Superior temporal gyrus (tissue), 1 donor: Measurements from ENCODE around the gene LPAR1.

Experiments used
- DNase-seq: peaks from one replicate; pipeline ENCODE4 v3.0.0-alpha.2; 2016; ENCODE audit errors: extremely low spot score

Gene LPAR1

GRCh38 chr9:110921705-110922104 is 116.6 kb downstream of the LPAR1 start:
- no peak for DNase-seq

DNA sequence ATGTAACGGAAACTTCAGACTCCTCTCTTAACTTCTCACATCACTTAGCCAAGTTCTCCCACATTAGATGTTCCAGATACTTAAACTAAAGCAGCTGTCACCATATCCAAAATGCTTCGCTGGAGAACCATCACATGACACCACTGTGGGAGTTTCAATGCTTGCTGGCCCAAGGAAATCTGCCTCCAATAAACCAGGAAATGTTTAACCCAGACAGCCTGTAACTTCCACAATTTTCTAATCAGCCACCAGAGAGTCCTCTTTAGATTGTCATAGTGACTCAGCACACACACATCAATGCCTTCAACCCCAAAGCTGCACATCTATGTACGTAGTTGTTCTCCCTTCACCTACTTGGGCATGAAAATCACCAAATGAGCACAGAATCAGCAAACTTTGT is 118.7 kb downstream of the LPAR1 start:
- DNase-seq = peak; percentile 77

DNA sequence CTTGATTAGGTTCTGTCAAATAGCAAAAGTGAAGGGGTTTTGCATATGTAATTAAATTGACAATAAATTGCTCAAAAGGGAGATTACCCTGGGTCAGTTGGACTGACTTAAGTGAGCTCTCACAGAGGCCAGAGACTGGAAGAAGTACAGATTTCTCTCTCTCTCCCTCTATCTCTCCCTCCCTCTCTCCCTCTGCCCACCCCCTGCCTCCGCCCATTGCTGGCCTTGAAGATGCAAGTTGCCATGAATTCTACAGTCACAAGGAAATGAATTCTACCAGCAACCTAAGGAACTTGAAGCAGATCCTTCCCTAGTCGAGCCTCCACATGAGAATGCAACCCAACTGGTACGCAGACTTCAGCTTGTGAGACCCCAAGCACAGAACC is 119.2 kb downstream of the LPAR1 start:
- no peak for DNase-seq

DNA sequence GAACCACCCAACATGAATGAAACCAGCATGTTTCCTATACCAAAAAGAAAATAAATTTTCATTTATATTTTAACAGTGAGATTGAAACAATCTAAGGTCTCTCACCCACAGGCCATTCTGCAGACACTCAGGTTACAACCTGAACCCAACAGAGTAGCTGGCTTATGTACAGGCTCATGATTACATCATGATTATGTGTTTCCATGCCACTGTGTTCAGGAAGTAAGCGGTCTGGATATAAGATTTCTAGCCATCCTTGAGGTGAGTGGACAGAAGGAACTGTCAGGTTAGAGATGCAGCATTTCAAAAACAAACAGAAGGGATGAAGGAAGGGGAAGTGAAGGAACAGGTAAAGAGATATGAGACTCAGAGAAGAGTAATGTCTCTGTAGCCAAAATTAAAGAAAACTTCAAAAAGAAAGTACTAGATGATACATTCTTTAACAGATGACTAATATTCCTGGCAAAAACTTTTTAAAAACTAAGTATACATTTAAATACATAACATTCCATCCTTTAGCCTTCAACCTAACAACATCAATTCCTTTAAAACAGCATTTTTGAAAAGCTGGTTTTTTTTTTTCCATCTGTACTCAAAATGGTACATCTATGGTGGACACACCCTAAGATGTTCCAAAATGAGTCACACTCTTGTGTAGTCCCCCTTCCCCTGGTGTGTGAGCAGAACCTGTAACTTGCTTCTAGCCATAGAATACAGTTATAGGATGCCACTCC is 119.8 kb downstream of the LPAR1 start:
- no peak for DNase-seq

DNA sequence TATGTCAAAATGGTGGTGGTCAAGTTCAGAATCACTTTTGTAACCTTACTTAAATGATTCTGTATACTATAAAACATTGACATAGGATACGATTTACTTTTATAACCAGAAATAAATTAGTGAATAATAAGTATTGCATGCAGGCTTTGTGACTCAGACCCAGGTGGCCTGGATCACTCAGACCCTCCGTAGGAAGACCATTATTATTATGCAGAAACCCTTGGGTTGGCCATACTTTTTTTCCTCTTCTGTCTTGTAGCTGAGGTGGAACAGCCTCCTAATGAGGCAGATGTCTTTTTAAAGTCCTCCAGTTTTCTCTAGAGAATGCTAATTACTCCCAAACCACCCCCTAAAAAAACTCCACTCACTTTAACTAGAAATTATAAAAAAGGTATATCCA is 121.9 kb downstream of the LPAR1 start:
- no peak for DNase-seq

DNA sequence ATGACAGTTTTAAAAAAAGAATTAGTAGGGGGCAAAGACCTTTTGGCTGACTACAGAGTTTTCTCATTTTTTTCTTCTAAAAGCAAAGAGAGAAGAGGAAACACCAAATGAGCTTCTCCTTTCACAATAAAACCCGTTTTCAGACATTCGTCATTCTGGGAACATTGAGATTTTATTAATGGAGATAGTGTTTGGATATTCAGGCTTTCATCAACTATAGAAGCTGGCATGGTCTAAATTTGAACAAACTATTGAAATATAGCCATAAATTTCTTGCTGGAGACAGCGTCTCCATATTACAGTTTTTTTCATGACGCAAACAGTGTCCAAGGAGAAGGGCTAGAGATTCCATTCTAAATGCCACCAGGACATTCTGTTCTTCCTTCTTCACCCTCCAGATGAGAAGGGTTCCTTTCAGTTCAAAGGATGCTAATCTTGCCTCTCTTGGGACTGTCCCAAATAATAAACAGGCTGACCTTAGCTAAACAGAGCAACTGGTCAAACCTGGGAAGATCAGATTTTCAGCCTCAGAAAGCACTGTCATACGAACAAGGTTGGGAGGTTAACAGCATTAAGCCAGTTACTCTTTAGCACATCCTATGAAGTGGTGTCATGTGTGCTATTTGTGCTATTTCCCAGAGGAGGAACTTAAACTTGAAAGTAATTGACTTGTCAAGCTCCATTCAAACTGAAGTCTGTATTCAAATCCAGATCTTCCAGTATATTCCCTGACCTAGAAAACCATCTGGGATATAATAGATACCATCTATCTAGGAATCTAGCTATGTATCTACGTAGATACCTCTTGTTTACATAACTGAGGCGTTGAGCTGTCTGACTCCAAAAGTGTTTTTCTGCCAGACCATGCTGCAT is 125.6 kb downstream of the LPAR1 start:
- DNase-seq = no peak

GRCh38 chr9:110911659-110912418 is 126.4 kb downstream of the LPAR1 start:
- no peak for DNase-seq

DNA sequence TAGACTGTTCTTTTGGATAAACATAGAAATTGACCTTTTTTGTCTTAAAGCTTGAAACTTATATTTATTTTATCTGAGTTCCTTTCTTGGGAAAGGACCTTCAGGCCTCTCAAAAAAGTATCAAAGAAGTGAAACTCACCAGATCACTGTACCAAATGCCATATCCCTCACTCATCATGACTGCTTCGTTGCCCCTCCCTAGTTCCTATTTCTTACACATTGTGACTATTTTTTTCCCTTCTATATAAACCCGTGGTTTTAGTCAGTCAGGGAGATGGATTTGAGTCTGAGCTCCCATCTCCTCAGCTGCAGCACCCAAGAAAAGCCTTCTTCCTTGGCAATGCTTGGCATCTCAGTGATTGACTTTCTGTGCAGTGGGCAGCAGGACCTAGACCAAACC is 129.4 kb downstream of the LPAR1 start:
- no peak for DNase-seq

DNA sequence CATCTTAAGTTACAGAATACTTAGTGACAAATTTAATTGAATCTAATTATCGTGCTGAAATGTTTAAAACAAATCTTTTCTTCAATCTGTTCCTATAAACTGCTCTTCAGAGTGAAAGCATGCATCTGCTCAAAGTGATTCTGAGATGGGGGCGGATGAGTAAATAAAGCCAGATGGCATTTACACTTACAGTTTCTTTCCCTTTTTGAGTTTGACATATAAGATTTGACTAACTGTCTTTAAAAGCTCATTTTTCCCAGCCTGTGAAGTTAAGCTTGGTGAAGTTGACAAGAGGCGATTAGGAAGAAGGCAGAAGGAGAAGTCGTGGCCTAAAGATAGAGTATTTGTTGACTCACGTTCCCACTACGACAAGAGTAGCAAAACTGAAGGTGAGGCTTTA is 137.4 kb downstream of the LPAR1 start:
- peak; percentile 56 for DNase-seq

DNA sequence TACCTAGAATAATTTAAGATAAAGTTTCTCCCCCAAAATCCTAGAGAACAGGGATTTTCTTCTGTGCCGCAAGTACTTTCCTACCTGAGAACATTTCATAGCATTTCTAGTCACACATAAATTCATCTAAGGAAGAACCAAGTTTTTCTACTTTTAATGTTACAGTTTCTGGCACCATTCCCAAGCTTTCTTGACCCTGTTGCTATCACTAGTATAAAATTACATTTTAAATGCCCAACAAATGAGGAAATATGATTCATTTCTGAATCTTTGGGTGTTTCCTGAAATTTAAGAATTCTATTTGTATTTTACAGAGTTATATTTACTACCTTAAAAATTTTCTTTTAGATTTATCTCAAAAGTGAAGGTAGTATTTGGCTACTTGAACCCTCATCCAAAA is 137.8 kb downstream of the LPAR1 start:
- DNase-seq = no peak

DNA sequence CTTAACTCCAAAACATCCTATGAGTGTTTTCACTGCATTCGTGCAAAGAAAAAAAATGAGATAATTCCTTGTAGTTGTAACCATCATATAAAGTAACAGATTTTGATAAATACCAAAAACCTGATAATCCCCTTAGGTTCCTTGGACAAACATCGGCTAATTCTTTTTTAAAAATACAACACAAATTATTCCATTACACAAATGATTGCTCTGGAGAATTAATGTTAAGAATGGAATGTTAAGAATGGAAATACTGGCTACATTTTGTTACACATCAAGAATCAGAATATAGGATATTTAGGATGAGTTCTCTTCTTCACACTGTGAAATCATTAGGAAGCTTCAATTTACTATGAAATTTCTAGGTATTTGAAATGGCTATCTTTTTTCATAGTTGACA is 139.4 kb downstream of the LPAR1 start:
- DNase-seq = no peak

DNA sequence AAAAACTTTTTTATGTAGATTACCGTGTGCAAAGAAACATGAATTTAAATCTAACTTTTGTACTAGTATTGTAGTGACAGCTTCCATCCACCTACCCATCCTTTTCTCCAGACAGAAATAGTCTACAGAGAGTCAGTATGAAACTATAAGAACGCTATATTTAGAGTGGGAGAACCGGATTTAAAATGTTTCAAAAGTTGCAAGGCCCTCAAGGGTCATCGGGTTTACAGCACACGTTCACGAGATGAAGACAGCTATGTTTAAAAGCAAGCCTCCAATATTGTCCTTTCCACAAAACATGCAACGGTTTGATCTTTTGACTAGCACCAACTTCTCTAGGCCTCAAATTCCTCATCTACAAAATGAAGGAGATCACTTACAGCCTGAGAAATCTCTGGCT is 139.9 kb downstream of the LPAR1 start:
- no peak for DNase-seq

DNA sequence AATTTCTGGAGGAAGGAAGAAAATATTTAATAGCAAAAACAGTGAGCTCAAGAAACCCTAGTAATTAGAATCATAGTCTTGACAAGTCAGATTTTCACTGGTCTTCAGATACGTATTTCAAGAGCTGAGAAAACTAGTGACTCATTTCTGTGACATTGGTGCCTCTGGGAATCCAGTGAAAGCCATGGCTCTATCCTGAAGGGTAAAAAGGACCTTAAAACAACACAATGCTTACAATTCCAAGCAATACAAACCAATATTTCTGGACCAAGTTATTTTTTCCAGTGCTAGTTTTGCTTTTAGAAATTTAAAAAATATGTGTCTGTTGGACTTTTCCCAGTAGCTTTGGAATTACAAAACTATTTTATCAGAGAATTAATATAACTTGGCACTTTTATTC is 140.3 kb downstream of the LPAR1 start:
- no peak for DNase-seq

DNA sequence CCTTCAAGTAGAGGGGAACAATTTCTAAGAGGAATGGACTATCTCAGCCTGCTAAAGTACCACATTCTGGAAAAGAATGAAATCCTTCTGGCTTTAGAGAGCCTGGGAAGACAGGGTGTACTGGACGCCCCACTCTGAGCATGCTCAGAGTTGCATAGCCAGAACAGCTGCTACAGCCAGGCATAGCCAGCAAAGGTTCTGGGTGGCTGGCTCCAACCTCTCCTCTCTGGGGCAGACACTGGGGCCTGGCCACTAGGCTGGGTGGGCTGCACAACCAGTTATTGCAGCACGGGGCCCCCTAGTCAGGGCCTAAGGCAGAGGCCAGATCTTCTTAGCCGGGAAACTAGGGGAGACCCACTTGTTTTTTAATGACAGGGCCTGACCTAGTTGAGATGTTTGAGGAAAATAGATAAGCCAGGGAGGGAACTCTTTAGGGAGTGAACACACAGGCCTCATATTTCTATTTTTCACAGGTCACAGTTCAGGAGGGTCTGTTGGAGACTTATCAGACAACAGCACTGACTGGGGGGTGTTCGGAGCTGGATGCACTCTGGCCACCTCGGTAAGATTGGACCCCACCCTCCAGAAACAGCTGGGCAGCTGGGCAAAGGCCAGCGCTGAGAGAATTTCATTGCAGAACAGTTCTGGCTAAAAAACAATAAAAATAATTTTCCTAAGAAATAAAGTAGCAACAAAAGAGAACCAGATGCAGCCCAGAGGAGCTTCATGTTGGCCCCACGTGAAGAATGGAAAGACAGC is 142.9 kb downstream of the LPAR1 start:
- no peak for DNase-seq

DNA sequence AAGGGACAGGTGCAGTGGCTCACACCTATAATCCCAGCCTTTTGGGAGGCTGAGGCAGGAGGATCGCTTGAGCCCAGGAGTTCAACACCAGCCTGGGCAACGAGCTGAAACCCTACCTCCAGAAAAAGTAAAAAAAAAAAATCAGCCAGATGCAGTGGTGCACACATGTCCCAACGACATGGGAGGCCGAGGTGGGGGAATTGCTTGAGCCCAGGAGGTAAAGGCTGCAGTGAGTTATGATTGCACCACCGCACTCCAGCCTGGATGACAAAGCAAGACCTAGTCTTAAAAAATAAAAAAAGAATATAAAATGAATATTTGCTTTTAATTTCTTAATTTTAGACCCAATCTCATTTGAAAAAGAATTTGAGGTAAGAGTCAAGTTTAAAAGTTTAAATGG is 143.5 kb downstream of the LPAR1 start:
- DNase-seq = no peak

GRCh38 chr9:110892689-110893088 is 145.6 kb downstream of the LPAR1 start:
- no peak for DNase-seq

- DNase-seq = no peak
Observed at GRCh38 chr9:110891760-110892159, 146.5 kb downstream of the LPAR1 start.

DNA sequence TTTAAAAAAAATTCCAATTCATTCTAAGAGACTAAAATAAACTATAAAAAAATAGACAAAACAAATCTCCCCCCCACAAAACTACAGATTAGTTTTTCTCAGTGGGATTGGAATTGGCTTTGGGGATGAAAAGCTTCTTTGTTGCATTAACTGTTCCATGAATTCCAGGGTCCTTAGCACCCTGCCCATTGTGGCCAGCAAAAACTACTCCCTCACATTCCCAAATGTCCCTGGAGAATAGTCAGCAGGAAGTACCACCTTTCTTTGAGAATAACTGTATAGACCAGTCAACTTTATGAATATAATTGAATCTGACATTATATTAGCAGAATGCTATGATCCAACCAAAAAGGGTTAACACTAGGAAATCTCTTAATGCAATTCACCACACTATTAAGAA is 147.9 kb downstream of the LPAR1 start:
- DNase-seq = no peak

DNA sequence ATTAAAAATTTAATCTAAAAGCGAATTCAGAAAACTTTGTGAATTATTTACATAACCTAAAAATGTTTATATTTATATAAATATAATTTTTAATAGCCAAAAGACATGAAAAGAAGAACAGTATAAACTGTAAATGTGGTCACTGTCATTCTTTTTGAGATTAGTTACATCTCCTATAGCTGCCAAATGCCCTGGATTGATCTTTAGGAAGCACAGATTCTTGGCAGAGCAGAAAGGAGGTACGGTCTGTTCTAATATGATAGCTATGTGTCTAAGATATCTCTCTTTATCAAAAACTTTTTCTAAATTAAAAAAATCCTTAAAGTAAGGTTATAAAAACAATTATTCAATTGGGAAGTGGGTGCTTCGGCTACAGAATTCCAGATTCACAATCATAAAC is 151.0 kb downstream of the LPAR1 start:
- DNase-seq = no peak

GRCh38 chr9:110886832-110887231 is 151.4 kb downstream of the LPAR1 start:
- no peak for DNase-seq

GRCh38 chr9:110880189-110880588 is 158.1 kb downstream of the LPAR1 start:
- DNase-seq = no peak

- no peak for DNase-seq
Observed at GRCh38 chr9:110877374-110877773, 160.9 kb downstream of the LPAR1 start.
